ENCODE data around the gene EFNA5.

The EFNA5 gene

DNA sequence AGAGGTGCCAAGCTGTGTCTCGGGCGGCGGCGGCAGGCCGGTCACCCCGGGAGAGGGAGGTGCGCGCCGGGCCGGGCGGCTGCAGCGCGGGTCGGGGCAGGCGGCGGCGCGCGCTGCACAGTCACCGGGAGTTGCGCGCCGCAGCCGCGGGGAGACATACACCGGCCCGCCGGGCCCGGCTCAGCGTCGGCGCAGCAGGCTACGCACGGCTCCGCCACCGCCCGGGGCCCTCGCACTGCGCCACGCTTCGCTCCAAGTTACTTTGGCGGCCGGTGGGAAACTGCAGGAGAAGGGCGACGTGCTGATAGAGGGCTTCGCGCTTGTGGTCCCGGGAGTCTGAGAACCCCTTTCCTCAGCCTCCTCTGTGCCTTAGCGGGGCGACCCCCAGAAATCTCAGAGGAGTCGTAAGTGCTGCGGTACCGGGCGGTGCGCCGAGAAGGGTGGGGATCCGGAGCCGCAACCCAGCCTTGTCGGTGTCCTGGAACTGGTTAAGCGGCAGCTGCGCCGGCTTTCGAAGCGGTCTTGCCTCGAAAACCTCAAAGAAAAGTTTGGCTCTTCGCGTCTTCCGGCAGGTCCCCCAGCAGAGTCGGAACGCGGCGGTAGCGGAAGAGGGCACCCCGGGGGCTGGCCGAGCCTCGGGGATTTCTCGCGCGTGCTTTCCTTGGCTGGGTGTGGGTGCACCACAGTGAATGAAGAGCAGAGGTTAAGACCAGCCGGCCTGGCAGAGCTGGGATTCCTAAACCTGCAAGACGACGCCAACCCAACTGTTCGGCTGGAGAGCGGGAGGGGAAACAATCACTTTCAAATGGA, at the start of gene EFNA5:
Gene EFNA5 (minus strand): TSS at position 6 of the 810 bp plus-strand sequence.
- DNase-seq, result peak; percentile 13

DNA sequence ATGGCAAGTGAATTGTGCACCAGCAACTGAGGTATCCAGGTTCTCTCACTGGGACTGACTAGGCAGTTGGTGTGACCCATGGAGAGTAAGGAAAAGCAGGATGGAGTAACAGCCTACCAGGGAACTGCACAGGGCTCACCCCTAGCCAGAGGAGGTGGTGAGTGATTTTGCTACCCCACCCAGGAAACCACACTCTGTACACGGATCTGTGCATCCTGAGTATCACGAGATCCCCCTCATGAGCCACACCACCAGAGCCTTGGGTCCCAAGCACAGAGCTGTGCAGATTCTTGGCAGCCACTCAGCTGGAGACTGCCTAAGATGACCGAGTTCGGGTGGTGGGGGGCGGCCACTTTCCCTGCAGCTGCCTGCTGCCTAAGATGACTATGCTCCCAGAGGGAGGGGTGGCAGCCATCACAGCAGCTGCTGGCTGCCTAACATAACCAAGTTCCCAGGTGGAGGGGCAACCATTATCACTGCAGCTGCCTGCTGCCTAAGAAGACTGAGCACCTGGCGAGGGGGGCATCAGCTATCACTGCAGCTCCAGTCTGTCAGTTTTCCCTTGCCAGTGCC, 48.4 kb upstream of the EFNA5 start:
- DNase-seq, result no peak

- no peak for DNase-seq
Measured at GRCh38 chr5:107717816-107718215, 47.1 kb upstream of the EFNA5 start.

GRCh38 chr5:107713228-107713627, 42.5 kb upstream of the EFNA5 start:
- DNase-seq, result no peak

- DNase-seq, result no peak
Measured at GRCh38 chr5:107712359-107712870, 41.7 kb upstream of the EFNA5 start.

- no peak for DNase-seq
Measured at GRCh38 chr5:107705402-107706014, 34.8 kb upstream of the EFNA5 start.

DNA sequence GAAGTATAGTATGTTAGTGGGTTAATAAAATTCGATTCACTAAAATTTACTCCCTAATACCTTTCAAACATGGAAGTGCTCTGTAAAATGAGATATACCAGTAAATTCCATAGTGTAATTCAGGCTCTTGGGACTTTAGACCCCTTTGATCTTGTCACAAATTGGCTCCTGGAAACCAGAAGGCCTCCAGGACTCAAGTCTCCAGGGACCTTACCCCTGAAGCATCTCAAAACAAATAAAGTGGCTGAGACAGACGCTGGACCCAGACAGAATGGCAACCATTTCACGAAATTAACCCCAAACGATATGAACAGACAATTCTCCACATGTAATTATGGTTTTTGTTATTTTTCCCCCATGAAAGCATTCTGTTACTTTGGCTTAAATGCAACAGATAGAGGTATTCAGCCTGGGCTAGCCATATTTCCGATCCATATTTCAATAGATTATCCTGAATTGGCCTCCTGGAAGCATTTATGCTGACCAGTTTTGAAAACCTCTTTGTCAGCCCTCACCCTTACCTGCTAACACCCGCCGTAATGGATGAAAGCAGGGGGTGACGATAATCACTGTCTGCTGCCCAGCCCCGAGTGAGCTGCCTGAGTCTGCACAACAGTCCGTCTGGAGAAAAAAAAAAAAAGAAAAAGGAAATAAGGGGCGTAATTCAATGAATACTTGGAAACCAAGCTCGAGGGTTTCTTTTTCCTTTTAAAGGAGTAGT, 34.1 kb upstream of the EFNA5 start:
- DNase-seq, result no peak

DNA sequence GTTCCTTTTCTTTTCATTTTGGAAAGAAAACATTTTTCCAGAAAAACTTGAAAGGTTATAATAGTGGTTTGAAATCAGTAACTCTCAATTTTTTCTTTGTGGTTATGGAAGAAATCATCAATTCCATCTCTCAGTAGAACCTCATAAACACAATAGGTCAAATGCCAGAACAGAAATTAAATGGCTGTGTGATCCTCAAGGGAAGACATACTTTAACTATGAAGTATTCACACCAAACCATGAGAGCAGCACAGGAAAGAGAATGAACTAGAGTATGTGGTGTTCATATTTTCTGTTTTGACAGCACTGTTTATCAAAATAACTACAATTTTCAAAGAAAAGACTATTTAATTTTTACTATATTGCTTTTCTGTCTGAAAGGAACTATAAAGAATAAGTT, 29.7 kb upstream of the EFNA5 start:
- DNase-seq, result no peak

DNA sequence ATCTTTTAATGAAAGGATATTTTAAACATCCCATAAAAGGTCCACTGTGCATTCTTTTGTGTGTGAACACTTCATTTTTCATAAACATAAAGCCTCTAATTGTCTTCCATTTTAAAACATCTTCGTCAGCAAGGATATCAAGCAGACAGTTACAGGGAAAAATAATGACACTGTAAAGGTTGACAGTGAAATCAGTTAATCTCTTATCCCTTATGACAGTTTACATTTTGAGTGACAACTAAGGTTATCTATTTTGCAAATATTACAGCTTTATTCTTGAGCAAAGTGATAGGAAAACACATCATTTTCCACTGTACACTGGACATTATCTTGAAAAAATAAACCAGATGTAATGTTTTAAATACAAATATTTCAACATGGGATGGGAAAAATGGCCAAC, 28.7 kb upstream of the EFNA5 start:
- DNase-seq, result no peak

DNA sequence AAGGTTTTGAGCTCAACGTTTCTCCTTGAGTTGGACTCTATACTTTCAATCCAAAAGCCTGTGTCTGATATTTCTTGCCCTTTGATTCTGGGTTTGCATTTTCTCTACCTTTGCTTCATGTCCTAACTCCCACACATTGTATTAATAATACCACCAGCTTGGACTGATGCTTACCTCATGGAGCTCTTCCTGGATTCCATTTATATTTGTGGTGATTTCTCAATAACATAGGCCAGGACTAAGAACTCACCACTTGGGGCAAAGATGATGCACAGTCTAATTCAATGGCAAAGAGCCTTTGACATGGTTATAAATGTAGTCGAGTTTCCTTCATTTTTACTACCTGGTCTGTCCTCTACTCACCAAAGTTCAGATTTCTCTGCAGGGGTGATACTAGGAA, 27.5 kb upstream of the EFNA5 start:
- DNase-seq, result no peak

DNA sequence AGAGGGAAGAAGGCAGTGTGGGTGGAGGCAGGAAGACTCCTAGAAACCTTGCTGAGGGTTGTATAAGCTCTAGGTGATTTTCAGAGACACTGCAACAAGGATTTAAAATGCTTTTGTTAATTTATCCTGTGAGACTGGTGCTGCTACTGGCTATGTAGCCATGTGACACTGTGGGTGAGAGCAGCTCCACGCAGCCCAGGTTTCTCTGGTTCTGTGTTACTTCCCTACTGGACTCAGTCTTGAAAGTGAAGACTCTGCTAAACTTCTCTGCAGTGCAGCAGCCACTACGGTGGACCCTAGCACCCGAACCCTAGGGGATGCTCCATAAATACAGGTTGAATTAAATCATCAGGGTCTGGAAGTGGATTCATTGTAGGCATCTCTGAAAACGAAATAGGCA, 25.8 kb upstream of the EFNA5 start:
- DNase-seq, result no peak

DNA sequence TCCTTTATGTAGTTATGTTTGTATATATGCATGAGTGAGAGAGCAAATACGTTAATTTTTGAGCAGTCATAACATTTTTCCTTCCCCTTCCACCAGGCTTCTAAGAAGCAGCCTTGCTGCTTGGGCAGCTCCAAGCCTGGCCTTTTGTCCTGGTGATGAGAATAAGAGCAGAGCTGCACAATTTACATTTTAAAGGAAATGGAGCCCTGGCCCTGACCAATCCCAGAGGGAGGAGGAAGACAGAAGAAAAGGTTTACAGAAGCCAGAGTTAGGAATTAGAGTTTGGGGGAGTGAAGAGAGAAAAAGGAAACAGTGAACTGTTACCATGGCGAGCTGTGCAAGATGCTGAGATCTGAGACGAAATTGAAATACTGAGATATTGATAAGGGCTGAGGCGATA, 25.3 kb upstream of the EFNA5 start:
- no peak for DNase-seq

DNA sequence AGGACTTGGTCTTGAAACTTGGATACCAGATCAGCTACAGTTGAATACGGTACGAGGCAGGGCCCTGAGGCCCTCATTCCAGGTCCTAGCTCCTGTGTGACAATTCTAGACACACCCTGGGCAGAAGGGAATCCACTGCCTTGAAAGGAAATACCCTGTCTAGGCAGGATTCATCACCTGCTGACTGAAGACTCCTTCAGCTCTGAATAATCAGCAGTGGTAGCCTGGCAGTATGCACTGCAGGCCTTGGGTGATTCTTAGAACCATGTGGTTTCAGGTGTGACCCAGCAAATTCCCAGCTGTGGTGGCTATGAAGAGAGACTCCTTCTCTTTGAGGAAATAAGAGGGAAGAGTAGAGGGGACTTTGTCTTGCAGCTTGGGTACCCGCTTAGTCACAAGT, 17.2 kb upstream of the EFNA5 start:
- no peak for DNase-seq

GRCh38 chr5:107687404-107687803, 16.7 kb upstream of the EFNA5 start:
- DNase-seq, result no peak

GRCh38 chr5:107682533-107682932, 11.8 kb upstream of the EFNA5 start:
- DNase-seq, result no peak

GRCh38 chr5:107680799-107681198, 10.1 kb upstream of the EFNA5 start:
- no peak for DNase-seq

- DNase-seq, result no peak
Measured at GRCh38 chr5:107680099-107680498, 9.4 kb upstream of the EFNA5 start.

GRCh38 chr5:107676702-107677101, 6.0 kb upstream of the EFNA5 start:
- no peak for DNase-seq

DNA sequence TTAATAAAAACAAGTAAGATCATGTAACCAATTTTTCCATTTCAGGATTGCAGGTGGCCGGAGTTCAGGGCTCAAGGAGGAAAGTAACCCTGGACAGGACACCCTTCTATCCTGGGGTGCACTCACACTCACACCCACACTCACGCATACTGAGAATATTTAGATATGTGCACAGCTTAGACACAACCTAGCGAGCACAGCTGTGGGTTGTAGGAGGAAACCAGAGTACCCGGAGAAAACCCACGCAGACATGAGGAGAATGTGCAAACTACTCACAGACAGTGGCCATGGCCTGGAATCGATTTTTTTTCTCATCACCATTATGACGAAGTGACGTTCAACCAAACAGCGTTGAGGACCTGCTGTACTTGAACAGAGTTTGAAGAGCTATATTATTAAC, 4.5 kb upstream of the EFNA5 start:
- DNase-seq, result no peak

DNA sequence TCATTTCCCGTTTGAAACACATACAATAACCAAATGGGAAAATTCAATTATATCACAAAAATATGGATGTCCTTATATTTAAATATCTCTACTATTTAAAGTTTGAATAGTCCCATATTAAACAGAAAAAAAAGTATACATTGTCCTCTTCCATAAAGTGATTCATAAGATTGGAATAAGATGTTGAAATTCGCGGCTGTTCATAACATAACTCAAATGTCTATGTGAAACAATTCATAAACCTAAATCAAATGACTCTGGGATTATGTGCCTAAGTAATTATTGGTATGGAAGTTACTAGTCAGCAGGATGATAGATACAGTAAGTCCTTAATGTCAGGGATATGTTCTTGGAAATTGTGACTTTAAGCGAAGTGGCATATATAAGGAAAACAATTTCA, 3.9 kb upstream of the EFNA5 start:
- DNase-seq, result no peak

DNA sequence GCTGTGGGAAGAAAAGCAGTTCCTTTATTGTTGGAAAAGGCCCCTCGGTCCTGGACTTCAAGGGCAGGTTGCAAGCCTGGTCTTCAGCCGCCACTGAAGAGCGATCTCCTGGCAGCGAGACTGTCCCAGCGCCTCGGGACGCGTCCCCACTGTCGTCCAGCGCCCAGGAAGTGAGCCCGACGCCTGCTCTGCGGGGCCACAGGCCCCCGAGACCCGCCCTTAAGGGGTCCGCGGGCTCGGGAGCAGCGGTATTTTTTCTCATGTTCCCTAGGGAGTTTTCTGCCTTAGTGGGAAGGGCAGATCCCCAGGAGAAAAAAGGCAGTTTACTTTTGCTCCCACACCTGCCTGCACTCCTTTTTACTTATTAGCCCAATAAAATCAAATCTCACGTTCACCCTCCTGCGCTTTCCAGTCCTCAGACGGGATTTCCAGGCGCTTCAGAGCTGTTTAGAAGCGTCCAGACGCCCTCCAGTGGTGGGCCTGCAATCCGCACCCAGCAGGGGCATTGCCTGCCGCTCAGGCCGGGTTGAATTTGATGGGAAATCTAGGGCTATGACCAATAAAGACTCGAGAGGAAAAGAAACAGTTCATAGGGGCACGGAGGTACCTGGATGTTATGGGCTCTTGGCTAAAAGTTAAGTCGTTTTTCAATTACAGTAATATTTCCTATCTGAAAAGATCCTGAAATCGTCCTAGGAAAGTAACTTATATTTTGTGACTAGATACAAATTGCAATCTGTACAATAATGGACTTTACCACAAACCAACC, 2.8 kb upstream of the EFNA5 start:
- DNase-seq, result peak; percentile 71

GRCh38 chr5:107673039-107673367, 2.3 kb upstream of the EFNA5 start:
- no peak for DNase-seq

Data from NCI-H510A (cell line).